ENCODE results near the gene DNAJC17.

The DNAJC17 gene

DNA sequence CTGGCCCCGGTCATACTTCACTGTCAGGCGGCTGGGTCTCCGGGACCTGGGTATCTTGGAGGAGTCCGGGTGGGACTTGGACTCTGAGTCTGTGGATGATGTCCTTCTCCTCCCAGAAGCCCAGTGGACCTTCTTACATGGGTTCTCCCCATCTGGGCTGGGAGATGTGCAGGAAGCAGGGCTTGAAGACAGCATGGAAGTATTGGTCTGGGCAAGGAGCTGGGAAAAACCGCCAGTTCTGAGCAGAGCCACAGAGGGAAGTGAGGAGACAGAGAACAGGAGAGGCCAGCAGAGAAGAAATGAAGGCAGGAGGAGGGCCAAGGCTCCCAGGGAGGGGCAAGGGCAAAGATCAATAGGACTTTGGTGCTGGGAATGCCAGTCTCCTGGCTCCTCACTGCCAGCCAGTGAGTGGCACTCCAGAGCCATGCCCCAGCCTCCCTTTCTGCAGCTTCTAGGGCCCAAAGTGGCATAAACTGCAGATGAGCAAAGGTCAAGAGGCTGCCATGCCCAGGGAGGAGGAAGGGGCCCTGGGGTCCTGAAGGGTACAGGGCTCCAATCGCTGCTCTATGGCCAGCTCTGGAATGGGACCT is 21.3 kb upstream of the DNAJC17 start, which contains the start of gene PPP1R14D:
Gene PPP1R14D, minus strand, starts transcription at position 262 of the 590 bp plus-strand sequence. Its CDS starts 67 bp downstream, at position 195.
- no peak for DNase-seq

DNA sequence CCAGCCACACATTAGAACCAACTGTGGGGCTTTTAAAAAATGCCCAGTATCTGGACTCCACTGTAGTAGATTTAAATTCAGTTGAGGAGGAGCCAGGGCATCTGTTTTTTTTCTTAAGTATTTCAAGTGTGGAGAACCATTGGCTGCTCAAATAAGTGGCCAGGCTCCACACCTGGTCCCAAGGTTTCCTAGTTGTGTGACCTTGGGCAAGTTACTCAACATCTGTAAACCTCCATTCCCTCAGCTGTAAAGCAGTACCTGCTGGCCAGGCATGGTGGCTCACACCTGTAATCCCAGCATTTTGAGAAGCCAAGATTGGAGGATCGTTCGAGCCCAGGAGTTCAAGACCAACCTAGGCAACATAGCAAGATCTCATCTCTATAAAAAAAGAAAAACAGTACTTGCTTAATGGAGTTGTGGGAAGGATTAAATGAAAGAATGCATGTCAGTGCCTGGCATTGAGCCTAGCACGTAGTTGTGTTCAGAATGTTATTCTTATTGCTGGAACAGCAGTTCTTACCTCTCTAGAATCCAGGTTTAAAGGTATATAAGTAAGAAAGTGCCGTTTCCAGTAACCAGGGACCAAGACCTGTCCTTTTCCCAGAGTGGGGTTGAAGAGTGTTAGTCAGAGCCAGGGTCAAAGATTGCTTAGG is 19.3 kb upstream of the DNAJC17 start:
- DNase-seq: no peak

DNA sequence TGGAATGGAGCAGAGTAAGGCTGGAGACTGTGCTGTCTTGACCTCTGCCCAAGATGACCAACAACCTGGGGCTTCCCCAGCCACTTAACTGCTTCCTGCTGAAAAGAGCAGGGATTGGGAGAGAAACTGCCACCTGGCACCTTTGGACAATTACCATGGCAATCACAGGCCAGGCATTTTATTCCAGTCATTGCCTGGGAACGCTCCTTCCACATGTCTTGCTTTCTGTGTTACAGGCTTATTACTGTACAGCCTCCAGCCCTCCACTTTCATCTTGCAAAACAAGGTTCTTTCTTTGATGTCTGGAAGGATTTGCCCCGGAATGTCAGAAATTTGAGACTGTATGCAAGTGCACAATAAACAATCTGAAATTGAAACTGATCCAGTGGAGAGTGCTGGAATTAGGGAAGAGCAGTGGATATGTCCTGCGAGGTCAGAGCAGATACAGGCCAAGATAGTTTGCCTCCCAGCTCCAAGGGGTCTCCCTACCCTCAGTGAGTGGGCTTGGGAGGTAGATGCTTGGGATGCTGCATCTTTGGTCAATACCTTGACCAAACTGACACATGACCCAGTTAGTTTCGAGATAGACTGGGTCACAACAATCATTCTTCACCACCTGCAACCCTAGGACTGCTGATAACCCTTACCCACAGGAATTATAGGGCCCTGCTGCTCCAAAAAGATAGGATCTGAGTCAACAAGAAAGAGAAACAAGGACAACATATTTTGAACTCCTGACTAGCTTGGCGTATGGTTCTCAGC is 18.6 kb upstream of the DNAJC17 start:
- no peak for DNase-seq

DNA sequence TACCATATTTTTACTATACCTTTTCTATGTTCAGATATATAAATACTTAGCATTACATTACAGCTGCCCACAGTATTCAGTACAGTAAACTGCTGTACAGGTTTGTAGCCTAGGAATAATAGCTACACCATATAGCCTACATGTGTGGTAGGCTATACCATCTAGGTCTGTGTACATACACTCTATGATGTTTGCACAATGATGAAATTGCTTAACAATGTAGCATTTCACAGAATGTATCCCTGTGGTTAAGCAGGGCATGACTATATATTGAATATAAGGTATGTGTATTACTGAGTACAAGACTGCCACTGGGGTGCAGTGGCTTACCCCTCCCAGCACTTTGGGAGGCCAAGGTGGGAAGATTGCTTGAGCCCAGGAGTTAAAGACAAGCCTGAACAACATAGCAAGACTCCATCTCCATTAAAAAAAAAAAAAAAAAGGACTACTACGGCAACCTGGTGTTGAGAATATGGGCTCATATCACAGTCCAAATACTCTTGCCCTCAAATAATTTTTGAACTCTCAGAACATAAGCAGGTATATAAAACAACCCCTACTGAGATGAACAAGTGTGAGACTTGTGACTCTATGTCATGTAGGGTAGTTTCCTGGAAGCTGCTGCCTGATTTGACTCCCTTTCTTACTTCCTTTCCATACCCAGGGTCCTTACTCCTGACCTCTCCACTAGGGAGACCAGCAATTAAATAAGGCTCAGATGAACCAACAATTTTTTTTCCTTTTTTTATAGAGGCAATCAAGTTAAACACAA is 16.5 kb upstream of the DNAJC17 start:
- no peak for DNase-seq

DNA sequence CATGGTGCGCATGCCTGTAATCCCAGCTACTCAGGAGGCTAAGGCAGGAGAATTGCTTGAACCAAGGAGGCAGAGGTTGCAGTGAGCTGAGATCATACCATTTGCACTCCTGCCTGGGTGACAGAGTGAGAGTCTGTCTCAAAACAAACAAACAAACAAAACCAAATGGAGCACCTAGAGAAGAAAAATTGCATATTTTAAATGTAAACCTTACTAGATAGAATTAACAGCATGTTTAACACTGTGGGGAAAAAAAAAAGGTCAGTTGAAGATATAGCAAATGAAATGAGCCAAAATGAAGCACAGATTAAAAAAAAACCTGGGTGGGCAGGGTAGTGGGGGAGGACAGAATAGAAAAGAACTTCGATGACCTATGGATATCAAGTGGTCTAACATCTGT is 13.9 kb upstream of the DNAJC17 start:
- no peak for DNase-seq

DNA sequence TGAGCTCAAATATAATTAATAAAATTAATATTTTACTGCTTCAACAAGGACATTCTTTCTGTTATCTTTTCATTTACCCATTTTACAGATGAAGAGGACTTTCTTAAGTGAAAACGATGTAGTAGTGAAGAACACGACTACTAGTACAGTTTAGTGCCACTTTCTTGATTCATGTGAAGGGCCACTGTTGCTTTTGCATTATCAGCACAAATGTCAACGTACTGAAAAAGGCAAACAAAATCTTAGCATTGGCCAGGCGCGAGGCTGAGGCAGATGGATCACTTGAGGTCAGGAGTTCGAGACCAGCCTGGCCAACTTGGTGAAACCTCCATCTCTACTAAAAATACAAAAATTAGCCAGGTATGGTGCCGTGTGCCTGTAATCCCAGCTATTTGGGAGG is 11.8 kb upstream of the DNAJC17 start:
- no peak for DNase-seq

DNA sequence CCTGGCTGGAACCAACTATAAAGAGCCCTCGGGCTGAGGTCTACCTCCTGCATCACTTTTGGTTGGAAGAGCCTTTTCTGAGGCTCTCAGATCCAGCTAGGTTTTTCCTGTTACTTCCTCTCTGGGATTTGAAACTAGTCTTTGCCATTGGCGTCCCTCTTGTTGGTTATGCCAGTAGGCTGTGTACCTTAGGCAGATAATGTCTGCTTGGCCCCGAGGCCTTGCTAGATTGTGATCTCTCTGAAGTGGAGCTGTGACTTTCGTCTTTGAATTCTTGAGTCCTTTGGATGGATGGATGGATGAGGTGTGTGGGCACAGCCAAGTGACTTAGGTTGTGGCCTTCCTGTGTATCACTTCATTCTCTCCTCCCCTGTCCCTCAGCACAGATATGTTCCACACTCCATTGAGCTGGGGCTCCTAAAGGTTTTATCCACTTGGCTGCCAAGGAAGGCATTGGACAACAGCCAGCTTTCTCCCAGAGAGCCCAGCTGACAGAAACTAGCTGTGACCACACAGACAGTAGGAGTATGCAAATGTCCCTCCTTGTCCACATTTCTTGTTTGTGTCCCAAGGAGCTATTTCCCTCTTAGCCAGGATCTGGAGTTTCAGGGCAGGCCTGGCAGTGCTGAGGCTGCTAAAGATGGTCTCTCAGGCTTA is 7.9 kb upstream of the DNAJC17 start:
- DNase-seq: no peak

DNA sequence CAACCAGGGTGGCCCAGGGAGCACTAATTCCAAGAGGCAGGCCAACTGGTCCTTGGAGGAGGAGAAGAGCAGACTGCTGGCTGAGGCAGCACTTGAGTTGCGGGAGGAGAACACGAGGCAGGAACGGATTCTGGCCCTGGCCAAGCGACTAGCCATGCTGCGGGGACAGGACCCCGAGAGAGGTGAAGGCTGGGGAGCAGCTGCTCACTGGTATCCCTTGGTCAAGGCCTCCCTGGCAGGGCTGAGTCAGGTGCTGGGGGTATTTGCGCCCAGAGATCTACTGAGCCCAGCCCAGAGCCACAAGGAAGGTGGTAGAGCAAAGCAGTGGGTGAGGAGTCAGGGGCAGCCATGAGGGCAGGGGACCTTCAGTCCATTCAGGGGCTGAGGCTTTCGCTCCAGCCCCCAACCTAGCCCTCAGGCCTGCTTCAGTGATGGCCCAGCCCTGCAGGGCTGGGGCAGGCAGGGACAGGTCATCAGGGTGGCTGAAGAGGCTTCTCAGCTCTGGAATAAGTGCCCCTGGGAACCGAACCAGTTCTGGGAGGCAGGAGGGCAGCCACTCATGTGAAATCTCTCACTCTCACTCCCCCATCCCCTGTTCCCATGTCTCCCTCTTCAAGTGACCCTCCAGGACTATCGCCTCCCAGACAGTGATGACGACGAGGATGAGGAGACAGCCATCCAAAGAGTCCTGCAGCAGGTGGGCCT is 5.6 kb upstream of the DNAJC17 start:
- no peak for DNase-seq

DNA sequence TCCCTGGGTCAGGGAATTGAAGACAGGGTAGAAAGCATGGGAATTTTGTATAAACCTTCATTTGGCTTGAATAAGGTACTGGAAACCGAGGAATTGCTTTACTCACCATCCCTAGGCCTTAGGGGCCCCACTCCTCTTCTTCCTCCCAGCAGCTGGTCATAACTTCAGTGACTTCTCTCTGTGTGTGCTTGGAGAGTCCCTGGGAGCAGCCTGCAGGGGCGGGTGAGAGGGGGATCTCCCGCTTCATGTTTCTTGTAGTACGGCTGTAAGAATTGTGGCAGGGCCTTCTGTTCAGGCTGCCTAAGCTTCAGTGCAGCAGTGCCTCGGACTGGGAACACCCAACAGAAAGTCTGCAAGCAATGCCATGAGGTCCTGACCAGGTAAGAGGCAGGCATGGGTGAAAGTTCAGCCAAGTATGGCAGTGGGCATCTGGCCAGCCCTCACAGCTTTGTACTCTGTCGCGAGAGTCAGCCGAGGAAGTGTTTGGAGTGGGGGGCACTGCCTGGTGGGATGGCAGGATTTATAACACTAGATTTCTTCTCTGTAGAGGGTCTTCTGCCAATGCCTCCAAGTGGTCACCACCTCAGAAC is 1.7 kb upstream of the DNAJC17 start:
- no peak for DNase-seq

DNA sequence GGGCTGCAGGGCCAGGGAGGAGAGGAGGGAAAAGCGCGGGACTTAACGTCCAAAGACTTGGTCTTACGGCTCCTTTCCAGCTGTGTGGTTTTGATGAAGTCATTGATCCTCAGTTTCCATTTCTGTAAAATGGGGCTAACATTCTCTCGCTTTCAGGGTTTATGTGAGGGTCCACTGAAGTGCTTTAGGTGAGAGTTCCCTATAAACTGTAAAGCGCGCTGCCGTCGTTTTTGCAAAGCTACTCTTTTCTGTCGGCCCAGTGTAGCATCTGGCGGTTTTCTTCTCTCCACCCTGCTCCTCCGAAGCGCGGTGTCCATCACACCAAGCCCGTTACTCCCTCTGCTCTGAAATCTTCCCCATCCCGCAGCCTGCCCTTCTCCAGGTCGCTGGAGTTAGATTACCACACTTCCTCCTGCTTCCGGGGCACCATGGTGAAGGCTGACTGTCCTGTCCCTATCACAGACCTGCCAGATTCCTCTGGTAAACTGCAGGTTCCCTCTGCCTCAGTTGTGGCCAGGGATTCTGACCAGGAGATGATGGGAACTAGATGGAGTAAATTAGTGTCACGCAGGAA is 702 bp upstream of the DNAJC17 start:
- DNase-seq: no peak

DNA sequence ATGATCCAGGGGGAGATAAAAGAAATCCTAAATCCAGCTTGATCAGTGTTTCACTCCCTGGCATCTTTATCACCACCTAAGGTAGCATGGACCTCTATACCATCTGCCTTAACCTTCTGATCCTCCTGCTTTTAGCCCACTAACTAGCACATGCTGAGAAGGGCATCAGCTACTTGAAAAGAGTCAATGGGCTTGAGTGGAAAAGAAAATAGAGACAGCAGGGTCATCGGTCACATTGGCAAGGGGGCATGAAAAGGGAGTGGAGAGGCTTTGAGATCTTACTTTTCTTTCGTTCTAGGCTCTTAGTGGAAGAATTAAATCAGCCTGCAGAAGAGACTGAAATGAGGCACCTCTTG is 623 bp downstream of the DNAJC17 start:
- no peak for DNase-seq

DNA sequence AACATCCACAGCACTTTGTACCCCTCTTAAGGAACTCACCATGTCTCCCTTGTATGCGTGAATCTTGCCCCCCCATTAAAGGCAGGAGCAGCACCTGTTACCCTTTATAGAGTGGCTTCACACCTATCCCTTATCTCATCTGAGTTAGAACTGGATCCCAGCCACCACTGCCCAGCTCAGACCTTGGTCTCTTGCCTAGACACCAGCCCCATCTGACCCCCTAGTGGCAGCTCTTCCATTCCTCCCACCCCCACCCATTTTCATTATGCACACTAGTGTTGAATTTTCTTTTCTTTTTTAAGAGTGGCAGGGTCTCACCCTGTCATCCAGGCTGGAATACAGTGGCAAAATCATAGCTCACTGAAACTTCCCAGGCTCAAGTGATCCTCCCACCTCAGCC is 3.6 kb downstream of the DNAJC17 start:
- DNase-seq: no peak

DNA sequence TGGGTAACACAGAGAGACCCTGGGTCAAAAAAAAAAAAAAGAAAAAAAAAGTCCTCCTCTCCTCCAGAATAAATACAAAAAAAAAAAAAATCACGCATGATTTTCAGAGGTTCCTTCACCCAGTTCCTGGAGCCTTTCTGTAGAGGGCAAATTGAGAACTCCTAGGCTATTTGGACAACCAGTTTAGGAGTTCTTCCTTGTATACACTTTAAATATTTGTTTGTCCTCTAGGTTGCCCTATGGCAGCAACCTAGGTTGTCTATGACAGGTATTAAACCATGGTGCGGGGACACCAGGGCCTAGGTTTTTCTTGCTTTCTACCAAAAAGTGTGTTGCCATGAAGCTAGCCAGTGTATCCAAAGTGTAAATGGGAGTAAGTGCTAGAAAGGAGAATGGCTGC is 4.2 kb downstream of the DNAJC17 start:
- DNase-seq: no peak

DNA sequence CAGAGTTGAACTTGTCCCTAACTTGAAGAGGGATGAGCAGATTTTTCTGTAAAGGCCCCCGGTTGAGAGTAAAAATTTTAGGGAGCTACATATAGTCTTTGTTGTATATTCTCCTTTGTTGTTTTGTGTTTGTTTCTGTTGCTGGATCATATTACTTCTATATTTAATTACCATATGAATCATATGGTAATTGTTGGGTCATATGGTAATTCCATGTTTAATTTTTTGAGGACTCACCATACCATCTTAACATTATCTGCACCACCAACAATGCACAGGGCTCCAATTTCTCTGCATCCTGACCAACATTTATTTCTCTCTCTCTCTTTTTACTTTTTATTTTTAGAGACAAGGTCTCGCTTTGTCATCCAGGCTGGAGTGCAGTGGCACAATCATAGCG is 7.8 kb downstream of the DNAJC17 start:
- no peak for DNase-seq

DNA sequence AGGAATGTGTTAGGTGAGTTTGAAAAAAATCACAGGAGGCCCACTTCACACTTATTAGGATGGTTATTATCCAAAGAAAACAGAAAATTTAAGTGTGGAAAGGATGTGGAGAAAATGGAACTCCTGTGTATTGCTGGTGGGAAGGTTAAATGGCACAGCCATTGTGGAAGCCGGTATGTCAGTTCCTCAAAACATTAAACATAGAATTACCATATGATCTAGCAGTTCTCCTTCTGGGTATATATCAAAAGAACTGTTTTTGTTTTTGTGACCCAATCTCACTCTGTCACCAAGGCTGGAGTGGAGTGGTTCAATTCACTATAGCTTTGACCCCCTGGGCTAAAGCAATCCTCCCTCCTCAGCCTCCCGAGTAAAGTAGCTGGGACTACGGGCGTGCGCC is 10.8 kb downstream of the DNAJC17 start:
- DNase-seq: no peak

DNA sequence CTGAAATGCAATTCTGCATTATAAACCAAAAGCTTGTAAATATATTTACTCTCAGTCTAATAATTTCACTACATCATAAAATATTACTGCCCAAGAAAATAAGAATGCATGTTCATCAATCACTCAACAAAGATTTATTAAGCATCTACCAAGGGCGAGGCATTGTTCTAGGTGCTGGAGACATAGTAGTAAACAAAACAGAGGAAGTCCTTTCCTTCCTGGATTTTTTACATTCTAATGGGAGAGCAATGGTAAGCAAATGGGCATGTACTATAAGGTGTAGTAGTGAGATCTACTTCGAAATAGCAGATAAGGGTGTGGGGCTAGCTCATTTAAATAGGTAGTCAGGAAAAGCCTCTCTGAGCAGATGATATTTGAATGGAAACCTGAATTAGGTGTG is 11.2 kb downstream of the DNAJC17 start:
- no peak for DNase-seq

DNA sequence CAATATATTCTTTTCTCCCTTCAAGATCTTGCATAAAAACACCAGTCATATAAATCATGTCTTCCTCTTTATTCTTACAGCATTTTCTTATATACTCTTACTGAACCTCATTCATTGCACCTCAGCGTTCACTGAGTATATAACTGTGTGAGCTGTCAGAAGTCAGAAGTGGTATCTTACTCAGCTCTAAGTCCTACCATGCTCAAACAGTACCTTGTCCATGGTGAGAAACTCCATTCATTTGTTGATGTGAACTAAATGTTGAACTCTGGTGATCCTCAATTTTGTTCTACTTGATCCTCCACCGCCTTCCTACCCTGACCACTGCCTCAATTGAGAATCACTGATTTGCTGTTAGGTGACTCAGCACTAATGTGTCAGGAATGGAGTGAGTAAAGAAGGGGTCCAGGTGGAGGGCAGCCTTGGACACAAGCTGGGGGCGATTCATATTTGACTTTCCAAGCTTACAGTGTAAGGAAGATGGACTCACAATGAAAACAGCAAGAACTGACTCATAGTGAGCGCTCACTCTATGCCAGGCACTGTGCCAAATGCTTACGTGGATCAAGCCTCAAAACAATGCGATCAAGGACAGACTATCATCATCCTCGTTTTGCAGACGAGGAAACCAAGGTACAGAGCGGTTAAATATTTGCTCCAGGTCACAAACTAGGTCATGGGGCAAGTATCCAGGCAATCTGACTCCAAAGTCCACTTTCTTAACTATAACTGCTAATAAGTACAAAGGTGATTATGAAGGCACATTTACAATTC is 13.9 kb downstream of the DNAJC17 start:
- DNase-seq: no peak

DNA sequence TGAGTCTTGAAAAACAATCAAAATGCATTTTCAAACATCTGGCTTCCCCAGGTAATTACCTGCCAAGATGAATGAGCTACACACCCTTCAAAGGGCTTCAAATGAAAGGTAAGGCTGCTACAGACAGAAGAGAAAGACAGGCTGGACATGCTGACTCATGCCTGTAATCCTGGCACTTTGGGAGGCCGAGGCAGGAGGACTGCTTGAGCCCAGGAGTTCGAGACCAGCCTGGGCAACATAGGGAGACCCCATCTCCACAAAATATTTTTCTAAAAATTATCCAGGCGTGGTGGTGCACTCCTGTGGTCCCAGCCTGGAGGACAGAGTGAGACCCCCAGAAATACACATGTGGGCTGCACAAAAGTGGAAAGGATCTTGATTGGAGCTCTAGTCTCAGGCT is 14.9 kb downstream of the DNAJC17 start:
- no peak for DNase-seq

DNA sequence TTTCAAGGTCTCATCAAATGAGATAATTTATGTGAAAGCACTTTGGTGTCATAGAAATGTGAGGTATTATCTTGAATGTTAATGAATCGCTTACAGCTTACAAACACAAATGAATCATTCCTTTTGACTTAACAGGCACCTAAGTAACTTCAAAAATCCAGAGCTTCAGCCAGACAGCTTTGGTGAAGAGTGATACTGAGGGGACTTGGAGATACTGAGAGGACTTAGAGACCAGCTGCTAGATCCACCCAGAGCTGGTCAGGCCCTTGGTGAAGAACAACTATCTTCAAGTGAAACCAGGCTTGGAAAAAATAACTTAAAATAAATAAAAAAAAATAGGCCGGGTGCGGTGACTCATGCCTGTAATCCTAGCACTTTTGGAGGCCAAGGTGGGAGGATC is 16.6 kb downstream of the DNAJC17 start:
- no peak for DNase-seq

DNA sequence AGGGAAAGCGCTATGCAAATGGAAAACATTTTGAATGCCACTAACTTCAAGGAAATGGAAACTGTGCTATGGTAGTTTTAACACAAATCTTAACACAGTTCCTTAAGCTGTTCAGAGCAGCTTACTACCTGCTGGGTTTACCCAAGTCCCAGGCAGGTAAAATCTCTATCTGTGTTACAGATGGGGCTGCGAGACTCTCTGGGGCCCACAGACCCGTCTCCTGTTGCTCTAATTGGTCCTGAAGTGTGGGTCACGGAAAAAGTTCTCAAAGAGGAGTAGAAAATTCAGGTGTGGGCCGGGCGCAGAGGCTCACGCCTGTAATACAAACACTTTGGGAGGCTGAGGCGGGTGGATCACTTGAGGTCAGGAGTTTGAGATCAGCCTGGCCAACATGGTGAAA is 17.3 kb downstream of the DNAJC17 start:
- DNase-seq: no peak

DNA sequence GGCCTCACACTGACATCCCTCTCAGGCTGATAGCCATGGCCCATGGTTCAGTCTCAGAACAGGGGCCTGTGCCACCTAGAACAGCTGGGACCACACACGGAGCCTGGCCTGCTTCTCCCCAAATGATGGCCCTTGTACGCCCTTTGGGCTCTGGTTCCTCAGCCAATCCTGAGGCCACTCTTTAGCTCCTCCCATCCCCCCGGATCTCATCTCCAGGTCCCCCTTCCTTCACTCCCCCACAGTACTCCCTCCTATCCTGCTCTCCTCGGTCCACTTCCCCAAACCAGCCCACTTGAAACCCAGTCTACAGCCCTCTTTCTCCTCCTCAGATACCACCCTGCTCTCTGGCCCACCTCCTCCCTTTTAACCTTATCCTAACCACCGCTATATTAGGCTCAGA is 18.2 kb downstream of the DNAJC17 start:
- no peak for DNase-seq

All from cortex of kidney (tissue), 1 donor.